ENCODE results near the gene SDK1.

SDK1 gene

DNA sequence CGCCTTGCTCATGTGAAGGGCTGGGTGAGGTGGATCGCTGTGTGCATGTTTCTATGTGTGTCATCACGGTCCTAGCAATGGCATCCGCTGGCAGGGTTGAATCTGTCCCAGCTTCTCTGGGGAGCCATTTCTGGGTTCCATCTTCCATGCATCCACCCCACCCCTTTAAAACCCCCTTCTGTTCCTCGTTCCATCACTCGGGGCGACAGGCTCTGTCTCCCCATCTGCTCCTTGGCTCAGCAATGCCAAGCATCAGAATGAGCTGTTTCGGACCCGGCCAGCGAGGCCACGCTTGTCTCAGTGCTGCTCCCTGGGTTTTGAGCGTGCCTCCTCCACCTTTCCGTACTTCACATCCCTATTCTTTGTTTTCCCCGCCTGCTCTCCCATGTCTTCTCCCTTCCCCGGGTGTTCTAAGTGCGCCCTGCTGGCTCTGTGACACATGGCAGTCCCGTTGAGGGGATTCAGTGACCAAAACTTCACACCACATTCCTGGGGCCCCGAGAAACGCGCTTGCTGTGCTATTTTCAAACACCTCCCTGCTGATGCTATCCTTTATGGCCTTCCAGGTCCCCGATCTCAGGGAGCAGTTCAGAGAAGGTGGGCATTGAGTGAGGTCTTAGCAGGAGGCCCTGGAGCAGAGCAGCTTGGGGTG is 827.0 kb downstream of the SDK1 start:
- Histone ChIP-seq H3K4me2 (ENCODE audit: low read length, poor library complexity, severe bottlenecking) (no peak overlapping the region), H2BK5ac (ENCODE audit: low read depth, low read length, poor library complexity, severe bottlenecking) (no peak overlapping the region), H3K27me3 (ENCODE audit: control insufficient read depth in 1 of 2, insufficient read depth in 1 of 2, low read length in 2 of 2) (no peaks in the 10 kb centered on the region)

DNA sequence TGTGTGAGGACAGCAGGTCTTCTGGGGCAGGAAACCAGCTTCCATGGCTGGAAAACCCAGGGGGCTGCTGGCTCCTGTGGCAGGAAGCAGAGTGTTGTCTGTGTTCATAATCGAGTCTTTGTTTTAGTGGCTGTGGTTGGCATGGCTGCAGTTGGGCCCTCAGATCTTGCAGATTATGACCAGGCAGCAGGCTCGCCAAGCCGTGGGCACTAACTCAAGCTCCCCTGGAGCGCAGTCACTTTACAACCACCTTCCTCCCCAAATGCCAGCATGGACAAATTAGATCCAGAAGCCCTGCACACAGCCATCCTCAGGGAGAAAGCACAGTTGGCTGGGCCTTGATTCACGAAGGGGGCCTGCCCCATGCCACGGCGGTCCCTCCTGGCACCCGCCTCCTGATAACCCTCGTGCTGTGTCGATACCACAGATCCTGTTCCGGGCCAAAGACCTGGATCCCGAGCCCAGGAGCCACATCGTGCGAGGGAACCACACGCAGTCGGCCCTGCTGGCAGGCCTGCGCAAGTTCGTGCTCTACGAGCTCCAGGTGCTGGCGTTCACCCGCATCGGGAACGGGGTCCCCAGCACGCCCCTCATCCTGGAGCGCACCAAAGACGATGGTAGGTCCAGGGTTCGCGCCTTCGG is 828.5 kb downstream of the SDK1 start:
- no peak for DNase-seq
- Histone ChIP-seq H3K9ac (ENCODE audit: low read length) (no peak overlapping the region), H3K4me1 (ENCODE audit: control insufficient read depth, insufficient read depth, low read depth, low read length) (no peaks in the 10 kb centered on the region), H3K4ac (ENCODE audit: low read depth in 1 of 2, low read length in 2 of 2) (no peak overlapping the region), H2BK120ac (ENCODE audit: low read depth, low read length) (no peak overlapping the region), H4K91ac (ENCODE audit: low read length) (no peak overlapping the region), H2AK5ac (ENCODE audit: low read length, severe bottlenecking) (no peak overlapping the region), H2BK12ac (ENCODE audit: low read length in 2 of 2) (no peak overlapping the region), H3K14ac (ENCODE audit: low read length in 2 of 2) (no peak overlapping the region), H2AFZ (ENCODE audit: low read depth, low read length) (no peak overlapping the region), H3K27me3 (ENCODE audit: control insufficient read depth in 1 of 2, insufficient read depth in 1 of 2, low read length in 2 of 2) (no peaks in the 10 kb centered on the region), H3K18ac (ENCODE audit: low read depth in 1 of 2, low read length in 2 of 2) (no peak overlapping the region), H2BK15ac (ENCODE audit: low read depth, poor library complexity, severe bottlenecking) (no peak overlapping the region), H3K79me1 (replicated peaks; ENCODE audit: low read length, poor library complexity, severe bottlenecking) (no peaks in the 10 kb centered on the region), H3K23ac (ENCODE audit: low read length in 2 of 2) (no peak overlapping the region), H3K27ac (ENCODE audit: low read length, poor library complexity, severe bottlenecking) (no peak overlapping the region), H3K36me3 (ENCODE audit: control insufficient read depth in 1 of 2, insufficient read depth in 2 of 2, low read depth in 1 of 2, low read length in 2 of 2) (peaks cover 0 to 20% of the 10 kb centered on the region in 2 experiments), H3K4me3 (ENCODE audit: insufficient read depth in 1 of 2, low read depth in 1 of 2, low read length in 2 of 2) (no peak overlapping the region), H3K4me2 (ENCODE audit: low read length, poor library complexity, severe bottlenecking) (no peak overlapping the region), H3K9me3 (ENCODE audit: control insufficient read depth, low read length) (no peaks in the 10 kb centered on the region), H4K8ac (ENCODE audit: low read length) (no peak overlapping the region), H2BK5ac (ENCODE audit: low read depth, low read length, poor library complexity, severe bottlenecking) (no peak overlapping the region)
- WGBS, result 97% methylated on average over 29 of the region's 29 CpGs

More for the DNA sequence above, 827.0 kb downstream of the SDK1 start:
- Histone ChIP-seq H3K4me3 (ENCODE audit: insufficient read depth in 1 of 2, low read depth in 1 of 2, low read length in 2 of 2) (no peak overlapping the region), H3K4ac (ENCODE audit: low read depth in 1 of 2, low read length in 2 of 2) (no peak overlapping the region), H4K8ac (ENCODE audit: low read length) (no peak overlapping the region), H3K36me3 (ENCODE audit: control insufficient read depth in 1 of 2, insufficient read depth in 2 of 2, low read depth in 1 of 2, low read length in 2 of 2) (peaks cover 0 to 18% of the 10 kb centered on the region in 2 experiments), H3K27ac (ENCODE audit: low read length, poor library complexity, severe bottlenecking) (no peak overlapping the region), H2AK5ac (ENCODE audit: low read length, severe bottlenecking) (no peak overlapping the region), H3K4me1 (ENCODE audit: control insufficient read depth, insufficient read depth, low read depth, low read length) (peaks cover 9% of the 10 kb centered on the region), H3K14ac (ENCODE audit: low read length in 2 of 2) (no peak overlapping the region), H3K79me1 (replicated peaks; ENCODE audit: low read length, poor library complexity, severe bottlenecking) (no peaks in the 10 kb centered on the region), H2AFZ (ENCODE audit: low read depth, low read length) (no peak overlapping the region), H2BK15ac (ENCODE audit: low read depth, poor library complexity, severe bottlenecking) (no peak overlapping the region), H4K91ac (ENCODE audit: low read length) (no peak overlapping the region), H3K18ac (ENCODE audit: low read depth in 1 of 2, low read length in 2 of 2) (no peak overlapping the region), H2BK12ac (ENCODE audit: low read length in 2 of 2) (no peak overlapping the region), H2BK120ac (ENCODE audit: low read depth, low read length) (no peak overlapping the region), H3K9ac (ENCODE audit: low read length) (no peak overlapping the region), H3K9me3 (ENCODE audit: control insufficient read depth, low read length) (no peaks in the 10 kb centered on the region), H3K23ac (ENCODE audit: low read length in 2 of 2) (no peak overlapping the region)
- DNase-seq, result no peak
- 95% methylated on average over 18 of the region's 21 CpGs for WGBS

DNA sequence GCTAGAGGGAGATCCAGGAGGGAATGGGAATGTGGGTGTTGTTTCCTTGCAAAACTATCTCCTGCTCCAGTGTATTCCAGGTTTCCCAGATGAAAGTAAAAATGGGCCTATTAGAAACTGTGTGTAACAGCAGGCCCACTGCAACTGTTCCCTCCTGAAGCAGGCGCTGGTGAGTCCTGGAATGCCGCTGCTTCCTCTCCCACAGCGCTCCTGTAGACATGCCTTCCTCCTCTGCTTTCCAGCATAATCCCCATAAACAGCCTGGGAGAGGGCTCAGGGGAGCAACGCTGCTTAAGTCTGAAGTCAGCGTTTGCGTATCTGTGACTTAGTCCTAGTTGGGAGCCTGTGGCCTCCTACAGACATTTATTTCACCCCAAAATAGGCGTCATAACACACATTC is 830.0 kb downstream of the SDK1 start:
- H3K4me2 ChIP-seq (ENCODE audit: low read length, poor library complexity, severe bottlenecking), result no peak overlapping the region
- H3K18ac ChIP-seq (ENCODE audit: low read depth in 1 of 2, low read length in 2 of 2), result no peak overlapping the region
- H3K79me1 ChIP-seq (replicated peaks; ENCODE audit: low read length, poor library complexity, severe bottlenecking), result no peaks in the 10 kb centered on the region
- H2BK12ac ChIP-seq (ENCODE audit: low read length in 2 of 2), result no peak overlapping the region
- H3K27me3 ChIP-seq (ENCODE audit: control insufficient read depth in 1 of 2, insufficient read depth in 1 of 2, low read length in 2 of 2), result no peaks in the 10 kb centered on the region
- no peak for DNase-seq
- no peak overlapping the region for H3K27ac ChIP-seq (ENCODE audit: low read length, poor library complexity, severe bottlenecking)
- H2BK5ac ChIP-seq (ENCODE audit: low read depth, low read length, poor library complexity, severe bottlenecking), result no peak overlapping the region
- H2AFZ ChIP-seq (ENCODE audit: low read depth, low read length), result no peak overlapping the region
- no peak overlapping the region for H4K91ac ChIP-seq (ENCODE audit: low read length)
- 44% methylated on average over 7 of the region's 7 CpGs for WGBS
- peaks cover 0 to 24% of the 10 kb centered on the region in 2 experiments for H3K36me3 ChIP-seq (ENCODE audit: control insufficient read depth in 1 of 2, insufficient read depth in 2 of 2, low read depth in 1 of 2, low read length in 2 of 2)
- H2AK5ac ChIP-seq (ENCODE audit: low read length, severe bottlenecking), result no peak overlapping the region
- H2BK15ac ChIP-seq (ENCODE audit: low read depth, poor library complexity, severe bottlenecking), result no peak overlapping the region
- H3K4me3 ChIP-seq (ENCODE audit: insufficient read depth in 1 of 2, low read depth in 1 of 2, low read length in 2 of 2), result no peak overlapping the region
- peaks cover 2% of the 10 kb centered on the region for H3K4me1 ChIP-seq (ENCODE audit: control insufficient read depth, insufficient read depth, low read depth, low read length)
- no peak overlapping the region for H4K8ac ChIP-seq (ENCODE audit: low read length)
- H3K9me3 ChIP-seq (ENCODE audit: control insufficient read depth, low read length), result no peaks in the 10 kb centered on the region
- no peak overlapping the region for H2BK120ac ChIP-seq (ENCODE audit: low read depth, low read length)
- no peak overlapping the region for H3K14ac ChIP-seq (ENCODE audit: low read length in 2 of 2)
- H3K4ac ChIP-seq (ENCODE audit: low read depth in 1 of 2, low read length in 2 of 2), result no peak overlapping the region
- H3K9ac ChIP-seq (ENCODE audit: low read length), result no peak overlapping the region
- H3K23ac ChIP-seq (ENCODE audit: low read length in 2 of 2), result no peak overlapping the region

DNA sequence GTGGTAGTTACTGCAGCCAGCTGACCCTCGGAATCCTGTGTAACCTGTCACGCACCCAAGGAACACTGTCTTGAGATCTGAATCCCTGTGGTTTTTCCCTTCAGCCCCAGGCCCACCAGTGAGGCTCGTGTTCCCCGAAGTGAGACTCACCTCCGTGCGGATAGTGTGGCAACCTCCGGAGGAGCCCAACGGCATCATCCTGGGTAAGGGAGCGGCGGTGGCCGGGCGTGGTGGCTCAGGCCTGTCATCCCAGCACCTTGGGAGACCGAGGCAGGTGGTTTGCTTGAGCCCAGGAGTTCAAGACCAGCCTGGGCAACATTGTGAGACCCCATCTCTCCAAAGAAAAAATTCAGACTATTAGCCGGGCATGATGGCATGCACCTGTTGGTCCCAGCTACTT is 831.2 kb downstream of the SDK1 start:
- Histone ChIP-seq H2BK120ac (ENCODE audit: low read depth, low read length) (no peak overlapping the region), H2AK5ac (ENCODE audit: low read length, severe bottlenecking) (no peak overlapping the region), H3K4ac (ENCODE audit: low read depth in 1 of 2, low read length in 2 of 2) (no peak overlapping the region), H3K36me3 (ENCODE audit: control insufficient read depth in 1 of 2, insufficient read depth in 2 of 2, low read depth in 1 of 2, low read length in 2 of 2) (peaks cover 0 to 23% of the 10 kb centered on the region in 2 experiments), H4K91ac (ENCODE audit: low read length) (no peak overlapping the region), H3K4me2 (ENCODE audit: low read length, poor library complexity, severe bottlenecking) (no peak overlapping the region), H2BK15ac (ENCODE audit: low read depth, poor library complexity, severe bottlenecking) (no peak overlapping the region), H3K4me3 (ENCODE audit: insufficient read depth in 1 of 2, low read depth in 1 of 2, low read length in 2 of 2) (no peak overlapping the region), H3K27me3 (ENCODE audit: control insufficient read depth in 1 of 2, insufficient read depth in 1 of 2, low read length in 2 of 2) (no peaks in the 10 kb centered on the region), H3K27ac (ENCODE audit: low read length, poor library complexity, severe bottlenecking) (no peak overlapping the region), H3K79me1 (replicated peaks; ENCODE audit: low read length, poor library complexity, severe bottlenecking) (no peaks in the 10 kb centered on the region), H3K23ac (ENCODE audit: low read length in 2 of 2) (no peak overlapping the region), H3K14ac (ENCODE audit: low read length in 2 of 2) (no peak overlapping the region), H2BK12ac (ENCODE audit: low read length in 2 of 2) (no peak overlapping the region), H3K18ac (ENCODE audit: low read depth in 1 of 2, low read length in 2 of 2) (no peak overlapping the region), H4K8ac (ENCODE audit: low read length) (no peak overlapping the region), H3K9ac (ENCODE audit: low read length) (no peak overlapping the region), H2BK5ac (ENCODE audit: low read depth, low read length, poor library complexity, severe bottlenecking) (no peak overlapping the region), H2AFZ (ENCODE audit: low read depth, low read length) (no peak overlapping the region), H3K9me3 (ENCODE audit: control insufficient read depth, low read length) (no peaks in the 10 kb centered on the region), H3K4me1 (ENCODE audit: control insufficient read depth, insufficient read depth, low read depth, low read length) (peaks cover 2% of the 10 kb centered on the region)
- no peak for DNase-seq
- 95% methylated on average over 14 of the region's 14 CpGs for WGBS

Data from mesenchymal stem cell (in vitro differentiated cells and primary cell).